Vagina (tissue), 2 donors: ENCODE data around the gene CRYBA2. TPM values are rescaled to one million over a fixed set of nuclear protein-coding genes. Genes with fewer than 3 reads are reported as not detected.

Experiments used
- DNase-seq, 2 donors: peaks; one replicate each; pipeline ENCODE4 v3.0.0-alpha.2; 2017; ENCODE audit errors: extremely low spot score in 2 of 2
- H3K27ac ChIP-seq: fragments of 200-600 bp; sonication (generic); one replicate; pipeline ENCODE4 v1.5.1; 2019
- H3K27me3 ChIP-seq: fragments of 200-600 bp; sonication (generic); one replicate; pipeline ENCODE4 v1.5.1; 2019
- H3K36me3 ChIP-seq, 2 donors: fragments of 200-600 bp; sonication (generic); one replicate each; pipeline ENCODE4 v1.5.1; 2017 to 2019
- H3K4me1 ChIP-seq: fragments of 200-600 bp; sonication (generic); one replicate; pipeline ENCODE4 v1.5.1; 2019
- H3K4me3 ChIP-seq, 2 donors: fragments of 200-600 bp; sonication (generic); 1 replicate in 1 of 2; 2 replicates in 1 of 2; pipeline ENCODE4 v1.5.1; 2016 to 2019
- H3K9me3 ChIP-seq: fragments of 200-600 bp; sonication (generic); one replicate; pipeline ENCODE4 v1.5.1; 2019
- CTCF ChIP-seq, 3 experiments: fragments of 450-650 bp in 2 of 3; fragments of 200-600 bp in 1 of 3; sonication (generic) in 1 of 3; IDR thresholded peaks; one replicate each; pipeline ENCODE4 v1.5.1; 2017 to 2019; ENCODE audit warnings: antibody characterized with exemption in 3 of 3, mild to moderate bottlenecking in 2 of 3, moderate library complexity in 2 of 3
- POLR2A ChIP-seq, 2 donors: fragments of 450-650 bp; IDR thresholded peaks; one replicate each; pipeline ENCODE4 v1.6.1; 2017; ENCODE audit warnings: antibody characterized with exemption in 2 of 2, mild to moderate bottlenecking in 2 of 2, moderate library complexity in 2 of 2
- POLR2AphosphoS5 ChIP-seq, 2 donors: sonication (generic); formaldehyde crosslinking; IDR thresholded peaks; one replicate each; pipeline ENCODE4 v1.9.0; 2017; ENCODE audit warnings: antibody characterized with exemption in 2 of 2, mild to moderate bottlenecking in 2 of 2, low read depth in 1 of 2; ENCODE audit not compliant: insufficient read depth in 1 of 2
- intact Hi-C: fragments of 100-400 bp; cut with DNase I; formaldehyde crosslinking; loops from one replicate; pipeline ENCODE4 v1.15.1; 2023
- total RNA-seq: library from RNA; depleted of rRNA; stranded (reverse); fragments of >200 nt; gene quantifications from one replicate; pipeline ENCODE4 v1.2.3, GENCODE V29; 2016

The CRYBA2 gene
- total RNA-seq, 1 donor from 2014 or later: not detected

- intact Hi-C loops: no loop called here
- TF ChIP-seq POLR2A (IDR thresholded peaks at IDR 0.05): no peak
- TF ChIP-seq CTCF (IDR thresholded peaks at IDR 0.05): no peak
- no peak for TF ChIP-seq POLR2AphosphoS5 (IDR thresholded peaks at IDR 0.05; ENCODE audit: insufficient read depth in 1 of 2, low read depth in 1 of 2)
- H3K4me3 ChIP-seq: no peak overlapping the region
- no peak overlapping the region for H3K27ac ChIP-seq
- H3K27me3 ChIP-seq: no peaks in the 10 kb centered on the region
- H3K9me3 ChIP-seq: no peaks in the 10 kb centered on the region
- H3K4me1 ChIP-seq: no peaks in the 10 kb centered on the region
- no peak for DNase-seq
- H3K36me3 ChIP-seq: no peaks in the 10 kb centered on the region
These were observed 22.3 kb downstream of the CRYBA2 start for GRCh38 chr2:218970894-218971293.

GRCh38 chr2:218964041-218964771, 29.0 kb downstream of the CRYBA2 start:
- Histone ChIP-seq H3K4me3 (no peak overlapping the region), H3K27ac (no peak overlapping the region), H3K4me1 (peaks cover 8% of the 10 kb centered on the region), H3K9me3 (no peaks in the 10 kb centered on the region), H3K36me3 (no peaks in the 10 kb centered on the region), H3K27me3 (peaks cover 9% of the 10 kb centered on the region)
- DNase-seq: peak in 1 of 2 donors; percentile 34
- intact Hi-C loops: no loop called here
- TF ChIP-seq CTCF (IDR thresholded peaks at IDR 0.05): no peak
- no peak for TF ChIP-seq POLR2AphosphoS5 (IDR thresholded peaks at IDR 0.05; ENCODE audit: insufficient read depth in 1 of 2, low read depth in 1 of 2)
- no peak for TF ChIP-seq POLR2A (IDR thresholded peaks at IDR 0.05)

- DNase-seq: peak in 1 of 2 donors; percentile 70
- no peaks in the 10 kb centered on the region for H3K36me3 ChIP-seq
- H3K4me1 ChIP-seq: peaks cover 8% of the 10 kb centered on the region
- H3K27ac ChIP-seq: no peak overlapping the region
- H3K27me3 ChIP-seq: peaks cover 9% of the 10 kb centered on the region
- intact Hi-C loops: no loop called here
- no peak overlapping the region for H3K4me3 ChIP-seq
- H3K9me3 ChIP-seq: no peaks in the 10 kb centered on the region
- TF ChIP-seq POLR2A (IDR thresholded peaks at IDR 0.05): no peak
- no peak for TF ChIP-seq CTCF (IDR thresholded peaks at IDR 0.05)
- TF ChIP-seq POLR2AphosphoS5 (IDR thresholded peaks at IDR 0.05; ENCODE audit: insufficient read depth in 1 of 2, low read depth in 1 of 2): no peak
These were observed 29.6 kb downstream of the CRYBA2 start for GRCh38 chr2:218963601-218964000.

- TF ChIP-seq POLR2A (IDR thresholded peaks at IDR 0.05) (no peak), CTCF (IDR thresholded peaks at IDR 0.05) (no peak), POLR2AphosphoS5 (IDR thresholded peaks at IDR 0.05; ENCODE audit: insufficient read depth in 1 of 2, low read depth in 1 of 2) (no peak)
- peaks cover 8% of the 10 kb centered on the region for H3K4me1 ChIP-seq
- no peaks in the 10 kb centered on the region for H3K9me3 ChIP-seq
- peak in 1 of 2 donors; percentile 90 for DNase-seq
- no peak overlapping the region for H3K27ac ChIP-seq
- H3K27me3 ChIP-seq: peaks cover 9% of the 10 kb centered on the region
- no peaks in the 10 kb centered on the region for H3K36me3 ChIP-seq
- H3K4me3 ChIP-seq: no peak overlapping the region
- intact Hi-C loops: no loop called here
These were observed 30.2 kb downstream of the CRYBA2 start for GRCh38 chr2:218962859-218963492.
